Medulla oblongata (tissue), 1 donor: ENCODE data around the gene MRPL24.

Experiments used
- DNase-seq: peaks from one replicate; pipeline ENCODE4 v3.0.0-alpha.2; 2015; ENCODE audit errors: extremely low spot score

MRPL24 gene

GRCh38 chr1:156692441-156692924 is 48.4 kb downstream of the MRPL24 start:
- DNase-seq, result no peak

DNA sequence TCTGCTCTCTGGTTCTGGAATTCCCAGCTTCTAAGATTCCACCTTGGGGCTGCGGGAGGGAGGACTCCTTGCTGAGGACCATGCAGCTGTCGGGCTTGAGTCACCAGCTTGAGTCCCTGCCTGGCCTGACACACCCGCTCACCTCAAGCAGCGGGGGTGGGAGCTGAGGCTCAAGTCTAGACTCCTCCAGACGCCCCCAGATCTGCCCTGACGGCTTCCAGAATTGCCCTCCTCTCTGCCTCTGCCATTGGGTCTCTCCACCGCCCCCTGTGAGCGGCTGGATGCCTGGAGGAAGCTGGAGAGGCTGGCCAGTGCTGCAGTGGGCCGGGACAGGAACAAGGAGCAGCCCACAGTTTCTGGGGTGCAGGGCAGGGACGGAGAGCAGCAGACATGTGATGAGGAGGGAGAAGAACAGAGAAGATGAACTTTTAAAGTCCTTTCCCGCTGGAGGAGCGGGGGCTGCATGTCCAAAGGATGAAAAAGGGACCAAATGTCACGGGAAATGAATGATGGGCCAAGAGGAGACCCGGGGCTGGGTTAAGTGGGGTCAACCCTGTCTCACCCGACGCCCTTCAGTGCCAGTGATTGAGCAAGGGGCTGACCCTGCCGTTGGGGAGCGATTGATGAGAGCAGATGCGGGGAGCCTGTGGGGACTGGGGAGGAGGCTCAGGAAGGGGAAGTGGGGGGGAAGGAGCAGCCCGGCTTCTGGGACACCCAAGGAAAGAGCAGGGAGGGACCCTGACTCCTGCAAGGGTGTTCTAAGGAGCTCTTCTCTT is 49.0 kb downstream of the MRPL24 start:
- no peak for DNase-seq

GRCh38 chr1:156691191-156691590 is 49.7 kb downstream of the MRPL24 start:
- DNase-seq, result no peak

DNA sequence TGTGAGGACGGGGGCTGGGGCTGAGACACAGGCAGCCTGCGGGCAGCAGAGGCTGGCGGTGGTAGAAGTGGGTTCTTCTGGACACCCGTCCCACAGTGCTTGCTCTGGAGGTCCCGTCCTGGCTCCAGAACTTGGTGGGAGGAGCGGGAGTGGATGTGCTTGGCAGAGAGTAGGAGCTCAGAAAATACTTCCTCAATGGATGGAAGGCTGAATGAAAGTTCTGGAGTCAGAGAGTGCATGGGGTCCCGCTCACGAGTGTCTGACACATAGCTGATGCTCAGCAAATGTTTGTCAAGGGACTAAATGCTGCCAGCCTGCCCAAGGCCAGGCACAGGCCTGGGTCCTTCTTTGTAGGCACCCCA is 50.2 kb downstream of the MRPL24 start:
- DNase-seq, result no peak

GRCh38 chr1:156689953-156690674 is 50.8 kb downstream of the MRPL24 start:
- DNase-seq, result no peak

DNA sequence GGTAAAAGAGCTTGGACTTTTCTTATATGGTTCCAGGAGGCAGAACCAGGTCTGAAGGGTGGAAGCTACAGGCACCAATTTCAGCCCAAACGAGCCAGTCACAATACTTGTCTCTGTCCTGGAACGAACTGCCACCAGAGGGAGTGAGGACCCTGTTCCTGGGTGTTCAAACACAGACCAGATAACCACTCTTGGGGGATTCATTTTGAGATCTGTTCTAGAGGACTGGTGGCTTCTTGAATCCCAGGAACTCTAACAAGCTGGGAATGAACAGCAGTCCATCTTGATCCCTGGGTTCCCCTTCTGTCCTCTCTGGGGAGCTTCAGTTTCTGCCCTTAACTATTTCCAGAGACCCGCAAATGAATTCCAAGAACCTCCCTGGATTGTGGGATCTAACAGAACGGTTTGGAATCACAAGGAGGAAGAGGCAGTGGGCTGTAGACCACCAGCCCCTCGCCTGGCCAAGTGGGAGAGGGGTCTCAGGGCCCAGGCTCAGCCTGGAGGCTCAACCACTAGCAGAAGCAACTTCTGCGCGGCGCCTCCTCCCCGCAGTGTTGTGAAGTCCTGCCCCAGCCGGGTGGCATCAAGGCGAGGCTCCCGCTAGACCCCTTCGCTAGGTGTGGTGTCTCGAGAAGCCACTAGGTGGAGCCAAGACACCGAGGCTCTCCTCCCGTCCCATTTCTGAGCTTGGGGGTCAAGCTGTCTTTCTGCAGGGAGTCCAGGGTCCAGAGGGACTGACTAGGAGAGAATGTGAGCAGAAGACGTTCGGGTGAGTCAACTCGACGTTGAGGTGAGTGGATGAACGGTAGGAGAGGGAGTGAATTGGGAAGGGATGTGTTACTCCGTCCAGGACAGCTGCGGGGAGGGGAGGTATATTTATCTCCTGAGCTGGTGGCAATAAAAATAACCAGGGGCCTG is 51.6 kb downstream of the MRPL24 start:
- DNase-seq, result peak; percentile 84
